Natural killer cell treated with Interleukin-12 subunit alpha and Interleukin-12 subunit beta and Interleukin-15 and Interleukin-18, amount 100 ng/mL, for 72 hours (primary cell): ENCODE measurements around the gene B4GALT1. TPM values are rescaled to one million over a fixed set of nuclear protein-coding genes. Genes with fewer than 3 reads are reported as not detected.
A peak's percentile ranks its signal among the peaks of the same experiment; 100 is the strongest.
"Not testable (repeated sequence)": the region's sequence is repeated elsewhere in the genome, so short reads cannot be mapped to it uniquely, and the experiment has no call there.

Experiments used
- ATAC-seq, 2 donors: fragments of 150-1000 bp; cut with Tn5 transposase in 1 of 2; sonication (Bioruptor Pico), chemical (Tn5 transposase) in 1 of 2; 2 replicates each; pipeline ENCODE4 v1.10.0; 2021
- DNase-seq: peaks from one replicate; pipeline ENCODE4 v3.0.0; 2022; ENCODE audit warnings: low spot score
- H3K27ac Mint-ChIP-seq, 2 donors: 1 replicate in 1 of 2; 2 replicates in 1 of 2; pipeline ENCODE4 v1.8.0; 2022; ENCODE audit warnings: mixed read lengths in 2 of 2, mild to moderate bottlenecking in 1 of 2, moderate library complexity in 1 of 2
- H3K27me3 Mint-ChIP-seq, 2 donors: 1 replicate in 1 of 2; 2 replicates in 1 of 2; pipeline ENCODE4 v1.8.0; 2022; ENCODE audit warnings: mixed read lengths in 2 of 2
- H3K36me3 Mint-ChIP-seq: one replicate; pipeline ENCODE4 v1.8.0; 2022; ENCODE audit warnings: mixed read lengths
- H3K4me1 Mint-ChIP-seq, 2 donors: 1 replicate in 1 of 2; 2 replicates in 1 of 2; pipeline ENCODE4 v1.8.0; 2022; ENCODE audit warnings: low read depth in 2 of 2, mixed read lengths in 2 of 2, mild to moderate bottlenecking in 1 of 2
- H3K4me3 Mint-ChIP-seq: one replicate; pipeline ENCODE4 v1.8.0; 2022; ENCODE audit warnings: mixed read lengths
- H3K9me3 Mint-ChIP-seq: 2 replicates; pipeline ENCODE4 v1.8.0; 2022; ENCODE audit warnings: mixed read lengths
- total RNA-seq, 2 donors: library from RNA; stranded (reverse); gene quantifications; one replicate each; pipeline ENCODE4 v1.2.3, GENCODE V29; 2022

The B4GALT1 gene
- total RNA-seq, 2 donors from 2014 or later = 51.4 to 90.6 TPM

DNA sequence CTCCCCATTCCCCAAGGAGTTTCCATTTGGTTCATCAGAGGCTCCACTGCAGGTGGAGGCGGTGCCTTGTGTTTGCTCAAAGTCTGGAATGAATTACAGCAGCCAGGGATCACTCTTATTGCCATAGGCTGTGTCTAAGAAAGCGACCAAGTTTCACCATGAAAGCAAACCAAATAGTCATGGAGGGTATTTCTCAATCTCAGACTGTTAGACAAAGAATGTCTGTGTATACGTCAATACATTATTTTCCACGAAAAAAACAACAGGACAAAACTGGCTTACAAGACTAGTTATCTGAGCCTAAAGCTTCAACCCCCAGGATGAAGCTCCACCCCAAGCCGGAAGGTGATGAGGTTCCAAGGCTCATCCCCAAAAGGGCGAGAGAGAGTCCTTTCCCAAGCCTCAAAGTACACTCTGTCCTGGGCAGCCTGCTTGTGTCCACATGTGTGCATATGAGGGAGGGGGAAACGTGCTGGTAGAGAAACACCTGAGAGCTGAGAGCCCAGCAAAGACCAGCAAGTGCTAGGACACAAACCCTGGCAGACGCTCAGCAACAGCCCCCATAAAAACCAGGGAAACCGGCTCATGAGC, 4.3 kb downstream of the B4GALT1 start:
- H3K27ac Mint-ChIP-seq = peak overlapping the region; percentile 97
- H3K27me3 Mint-ChIP-seq = no peaks in the 10 kb centered on the region
- H3K9me3 Mint-ChIP-seq = no peaks in the 10 kb centered on the region
- H3K4me3 Mint-ChIP-seq = peak overlapping the region; percentile 70
- peaks cover 79 to 88% of the 10 kb centered on the region in 2 donors for H3K4me1 Mint-ChIP-seq
- DNase-seq = no peak
- no peak for ATAC-seq
- H3K36me3 Mint-ChIP-seq = no peaks in the 10 kb centered on the region

DNA sequence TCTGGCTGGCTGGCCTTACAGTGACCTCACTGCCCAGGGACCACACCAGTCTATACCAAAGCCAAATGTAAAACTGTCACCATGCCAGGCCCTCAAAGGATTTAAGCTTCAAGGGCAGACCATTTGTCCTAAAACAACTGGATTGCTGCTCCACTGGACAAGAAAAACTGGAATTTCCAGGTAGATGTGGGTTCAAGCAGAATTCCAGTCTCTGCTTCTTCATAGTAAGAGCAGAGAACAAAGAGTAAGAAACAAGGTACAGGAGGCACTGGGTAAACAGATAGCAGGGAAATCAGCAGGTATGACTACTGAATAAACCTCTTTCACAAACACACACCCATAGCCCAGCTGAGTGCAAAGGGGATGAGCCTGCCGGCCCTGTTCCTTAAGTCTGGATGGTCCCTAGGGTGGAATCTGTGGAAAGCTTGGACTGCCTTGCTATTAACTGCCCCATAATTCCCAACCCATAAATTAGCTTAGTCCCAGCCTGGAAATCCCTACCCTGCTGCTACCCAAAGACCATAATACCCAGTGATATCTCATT, 5.5 kb downstream of the B4GALT1 start:
- H3K27me3 Mint-ChIP-seq = no peaks in the 10 kb centered on the region
- peak overlapping the region; percentile 70 for H3K4me3 Mint-ChIP-seq
- no peaks in the 10 kb centered on the region for H3K9me3 Mint-ChIP-seq
- ATAC-seq = no peak
- H3K4me1 Mint-ChIP-seq = peaks cover 81 to 90% of the 10 kb centered on the region in 2 donors
- no peaks in the 10 kb centered on the region for H3K36me3 Mint-ChIP-seq
- peak overlapping the region; percentile 97 for H3K27ac Mint-ChIP-seq
- DNase-seq = no peak

DNA sequence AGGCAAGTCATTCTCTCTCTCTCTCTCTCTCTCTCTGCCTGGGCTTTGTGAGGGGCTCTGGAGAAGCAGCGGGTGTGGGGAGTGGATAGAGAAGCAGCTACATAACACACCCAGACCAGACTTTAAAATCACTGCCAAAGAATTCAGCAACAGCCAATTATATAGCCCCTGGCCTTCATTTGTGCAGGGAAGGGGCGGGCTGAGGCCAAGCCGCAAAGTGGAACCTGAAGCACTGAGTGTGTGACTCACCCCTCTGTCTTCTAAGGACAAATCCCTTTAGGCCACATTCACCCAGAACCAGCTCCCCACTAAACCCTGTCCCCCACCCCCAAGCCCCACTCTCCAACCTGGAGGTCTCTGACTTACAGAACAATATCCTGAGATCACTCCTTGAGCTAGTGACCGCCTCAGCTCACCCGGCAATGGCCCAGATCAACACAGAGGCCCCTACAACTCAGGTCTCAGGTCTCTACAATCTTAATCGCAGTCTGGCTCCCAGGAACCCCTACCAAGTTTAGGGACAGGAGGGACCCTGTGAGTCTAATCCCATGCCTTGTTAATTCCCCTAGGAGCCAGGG, 6.0 kb downstream of the B4GALT1 start:
- peak overlapping the region; percentile 97 for H3K27ac Mint-ChIP-seq
- DNase-seq = peak; percentile 74
- H3K27me3 Mint-ChIP-seq = no peaks in the 10 kb centered on the region
- H3K9me3 Mint-ChIP-seq = no peaks in the 10 kb centered on the region
- no peaks in the 10 kb centered on the region for H3K36me3 Mint-ChIP-seq
- peak in 1 of 2 donors; percentile 57 for ATAC-seq
- peaks cover 83 to 90% of the 10 kb centered on the region in 2 donors for H3K4me1 Mint-ChIP-seq
- peak overlapping the region; percentile 70 for H3K4me3 Mint-ChIP-seq

DNA sequence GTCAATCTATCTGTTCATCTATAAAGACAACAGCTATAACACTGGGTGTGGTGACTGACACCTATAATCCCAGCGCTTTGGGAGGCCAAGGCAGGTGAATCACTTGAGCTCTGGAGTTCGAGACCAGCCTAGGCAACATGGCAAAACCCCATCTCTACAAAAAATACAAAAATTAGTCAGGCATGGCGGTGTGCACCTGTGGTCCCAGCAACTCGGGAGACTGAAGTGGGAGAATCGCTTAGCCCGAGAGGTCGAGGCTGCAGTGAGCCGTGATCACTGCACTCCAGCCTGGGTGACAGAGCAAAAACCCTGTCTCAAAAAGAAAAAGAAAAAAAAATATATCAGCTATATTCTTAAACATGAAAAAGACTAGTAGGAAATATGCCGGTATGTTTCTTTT, 6.7 kb downstream of the B4GALT1 start:
- H3K4me1 Mint-ChIP-seq = peaks cover 82 to 89% of the 10 kb centered on the region in 2 donors
- H3K27me3 Mint-ChIP-seq, H3K9me3 Mint-ChIP-seq, DNase-seq, H3K36me3 Mint-ChIP-seq, ATAC-seq: not testable (repeated sequence)
- H3K4me3 Mint-ChIP-seq = peak overlapping the region; percentile 70
- peak overlapping the region; percentile 97 for H3K27ac Mint-ChIP-seq

DNA sequence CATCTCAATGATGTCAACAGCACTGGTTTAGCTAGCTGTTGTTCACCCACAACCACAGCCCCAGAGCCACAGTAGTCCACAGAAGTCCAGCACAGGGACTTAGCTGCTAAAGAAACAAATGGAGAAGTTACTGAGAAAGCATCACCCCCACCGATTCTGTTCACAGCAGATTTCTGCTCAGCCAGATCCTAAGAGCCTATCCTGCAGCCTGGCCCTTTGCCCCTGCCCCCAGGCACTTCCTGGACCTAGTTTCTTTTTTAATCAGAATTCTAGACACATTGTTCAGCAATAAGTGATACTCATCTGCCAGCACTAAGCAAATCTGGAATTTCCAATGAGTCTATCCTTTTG, 7.4 kb downstream of the B4GALT1 start:
- peaks cover 83 to 90% of the 10 kb centered on the region in 2 donors for H3K4me1 Mint-ChIP-seq
- H3K36me3 Mint-ChIP-seq = no peaks in the 10 kb centered on the region
- peak; percentile 82 to 89 for ATAC-seq
- no peaks in the 10 kb centered on the region for H3K9me3 Mint-ChIP-seq
- H3K27me3 Mint-ChIP-seq = no peaks in the 10 kb centered on the region
- H3K27ac Mint-ChIP-seq = peak overlapping the region; percentile 97
- H3K4me3 Mint-ChIP-seq = peak overlapping the region; percentile 70
- peak; percentile 89 for DNase-seq

DNA sequence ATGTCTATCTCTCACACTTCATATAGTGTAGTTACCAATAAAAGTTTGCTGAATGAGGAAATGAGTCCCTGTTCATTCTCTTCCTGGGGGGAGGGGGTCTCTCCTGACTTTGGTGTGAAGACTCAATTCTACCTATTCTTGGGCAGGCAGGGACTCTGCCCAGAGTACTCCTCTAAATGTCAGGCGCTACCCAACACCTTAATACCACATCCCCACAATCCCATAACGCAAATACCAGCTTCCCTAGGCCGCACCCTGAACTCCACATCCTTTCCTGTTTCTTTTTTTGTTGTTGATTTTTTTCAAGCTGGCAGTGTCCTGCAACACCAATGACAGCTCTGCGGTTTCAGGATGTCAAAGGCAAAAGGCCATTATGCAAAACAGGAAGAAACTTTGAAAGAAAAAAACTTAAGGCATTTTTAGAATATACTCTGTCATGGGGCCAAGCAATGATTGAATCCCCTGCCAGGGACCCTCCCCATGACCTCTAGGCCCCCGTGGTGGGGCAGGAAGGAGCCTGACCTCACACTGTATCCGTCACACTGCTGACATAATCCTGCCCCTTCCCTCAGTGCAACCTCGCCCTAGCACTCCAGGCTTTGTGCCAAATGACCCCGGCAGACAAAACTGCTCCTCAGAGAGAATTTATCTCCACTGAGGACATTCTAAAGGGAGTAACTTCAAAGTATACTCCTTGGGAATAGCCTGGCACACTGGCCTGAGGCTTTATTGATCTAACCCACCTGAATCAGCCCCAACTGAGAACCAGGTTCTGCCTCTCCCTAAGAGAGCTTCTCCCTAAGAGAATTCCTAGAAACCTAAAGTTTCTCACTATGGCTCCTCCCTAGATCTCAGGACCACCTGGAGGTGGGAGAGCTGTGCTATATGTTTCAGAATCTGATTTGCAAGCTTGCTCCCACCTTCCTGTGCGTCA, 8.0 kb downstream of the B4GALT1 start:
- DNase-seq (no peak), ATAC-seq (peak; percentile 67 to 71)
- H3K36me3 Mint-ChIP-seq = no peaks in the 10 kb centered on the region
- H3K9me3 Mint-ChIP-seq = no peaks in the 10 kb centered on the region
- H3K27me3 Mint-ChIP-seq = no peaks in the 10 kb centered on the region
- peaks cover 85 to 90% of the 10 kb centered on the region in 2 donors for H3K4me1 Mint-ChIP-seq
- H3K27ac Mint-ChIP-seq = peak overlapping the region; percentile 97
- peak overlapping the region; percentile 70 for H3K4me3 Mint-ChIP-seq

DNA sequence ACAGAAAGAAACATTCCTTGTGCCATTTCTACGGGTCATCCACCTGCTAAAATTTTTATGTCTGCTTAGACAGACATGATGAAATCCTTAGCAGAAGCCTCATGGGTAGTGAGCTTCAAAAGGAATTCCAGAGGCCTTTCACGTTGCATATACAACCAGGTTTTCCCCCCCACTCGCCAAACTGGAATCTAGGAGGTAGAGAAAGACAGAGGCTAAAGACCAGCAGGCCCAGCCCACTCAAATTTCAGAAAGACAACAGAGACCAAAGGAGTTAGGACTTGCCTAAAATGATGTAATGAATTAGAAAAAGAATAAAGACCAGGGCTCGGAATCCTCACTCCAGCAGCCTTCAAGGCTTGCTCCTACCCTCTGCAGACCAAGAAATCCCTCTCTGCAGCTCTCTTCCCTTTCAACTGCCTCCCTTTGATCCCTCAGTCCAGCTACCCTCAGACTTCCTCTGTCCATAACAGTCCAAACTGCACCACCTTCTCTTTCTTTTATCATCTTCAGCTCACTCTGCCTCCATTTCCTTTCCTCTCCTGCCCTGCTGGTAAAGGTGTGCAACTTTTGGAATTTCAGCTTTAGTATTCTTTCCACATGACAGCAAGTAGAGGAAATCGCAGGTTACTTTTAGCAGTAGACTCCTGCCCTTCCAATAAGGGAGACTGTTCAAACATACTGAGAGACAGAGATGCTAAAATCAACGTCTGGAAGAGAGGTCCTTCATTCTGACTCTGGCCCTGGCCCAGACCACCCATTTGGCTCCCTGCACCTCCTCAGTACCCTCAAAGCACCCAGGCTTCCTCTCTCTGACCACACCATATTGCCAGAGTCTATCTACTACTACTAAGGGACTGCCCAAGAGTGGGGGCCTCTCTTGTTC, 8.9 kb downstream of the B4GALT1 start:
- Mint-ChIP-seq H3K4me1 (peaks cover 83 to 90% of the 10 kb centered on the region in 2 donors), H3K36me3 (no peaks in the 10 kb centered on the region), H3K27ac (peak overlapping the region; percentile 97), H3K27me3 (no peaks in the 10 kb centered on the region), H3K4me3 (peak overlapping the region; percentile 70), H3K9me3 (no peaks in the 10 kb centered on the region)
- ATAC-seq = peak; percentile 4 to 28
- no peak for DNase-seq

DNA sequence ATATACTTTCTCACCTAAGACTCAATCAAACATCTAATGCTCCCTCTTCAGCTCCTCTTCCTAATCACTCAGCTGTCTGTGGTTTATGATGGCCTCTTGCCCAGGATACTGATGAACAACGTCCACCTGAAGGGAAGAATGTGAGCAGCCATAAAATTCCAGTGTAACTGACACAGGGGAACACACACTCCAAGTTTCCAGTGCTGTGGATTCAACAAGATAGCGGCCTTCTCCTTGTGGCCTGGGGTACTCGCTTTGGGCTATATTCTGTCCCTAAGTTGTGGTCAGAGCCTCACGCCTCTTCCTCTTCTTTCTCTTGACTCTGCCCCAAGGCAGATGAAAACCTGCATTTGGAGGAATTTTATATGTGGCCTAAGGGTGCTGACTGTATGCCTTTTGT, 11.7 kb downstream of the B4GALT1 start:
- H3K27me3 Mint-ChIP-seq = no peaks in the 10 kb centered on the region
- DNase-seq (no peak), ATAC-seq (no peak)
- H3K9me3 Mint-ChIP-seq = no peaks in the 10 kb centered on the region
- H3K27ac Mint-ChIP-seq = peak overlapping the region; percentile 79 to 97
- H3K4me1 Mint-ChIP-seq = peaks cover 80 to 90% of the 10 kb centered on the region in 2 donors
- H3K36me3 Mint-ChIP-seq = no peaks in the 10 kb centered on the region
- peak overlapping the region; percentile 9 for H3K4me3 Mint-ChIP-seq

DNA sequence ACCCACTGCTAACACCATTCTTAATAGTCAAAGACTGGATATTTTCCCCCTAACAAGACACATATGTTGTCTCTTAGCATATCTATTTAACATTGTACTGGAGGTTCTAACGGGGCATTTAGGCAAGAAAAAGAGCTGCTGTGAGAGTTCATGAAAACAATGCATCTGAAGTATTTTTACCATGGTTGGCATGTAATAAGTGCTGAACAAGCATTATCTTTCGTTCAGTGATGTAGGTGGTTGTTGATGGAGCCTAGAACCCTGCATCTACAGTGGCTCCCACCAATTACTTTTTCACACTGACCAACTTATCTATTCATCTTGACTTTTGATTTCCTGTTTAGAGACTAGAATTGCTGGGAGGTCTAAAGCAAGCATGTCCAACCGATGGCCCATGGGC, 12.8 kb downstream of the B4GALT1 start:
- no peak for DNase-seq
- no peak for ATAC-seq
- Mint-ChIP-seq H3K27me3 (no peaks in the 10 kb centered on the region), H3K36me3 (no peaks in the 10 kb centered on the region), H3K4me1 (peaks cover 80 to 83% of the 10 kb centered on the region in 2 donors), H3K27ac (peak overlapping the region; percentile 79 to 97), H3K9me3 (no peaks in the 10 kb centered on the region), H3K4me3 (peak overlapping the region; percentile 50)

DNA sequence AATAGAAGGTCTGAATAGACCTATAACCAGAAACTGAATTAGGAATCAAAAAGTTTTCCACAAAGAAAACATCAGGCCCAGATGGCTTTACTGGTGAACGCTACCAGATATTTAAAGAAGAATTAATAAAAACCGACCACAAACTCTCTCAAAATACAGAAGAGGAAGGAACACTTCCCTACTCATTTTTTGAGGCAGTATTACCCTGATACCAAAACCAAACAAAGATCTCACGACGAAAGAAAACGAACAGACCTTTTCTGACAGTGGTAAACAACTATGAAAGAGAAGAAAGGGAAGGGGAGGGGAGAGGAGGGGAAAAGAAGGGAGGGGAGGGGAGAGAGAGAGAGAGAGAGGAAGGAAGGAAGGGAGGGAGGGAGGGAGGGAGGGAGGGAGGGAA, 13.5 kb downstream of the B4GALT1 start:
- Mint-ChIP-seq H3K27me3 (no peaks in the 10 kb centered on the region), H3K4me3 (peak overlapping the region; percentile 50), H3K36me3 (no peaks in the 10 kb centered on the region), H3K9me3 (no peaks in the 10 kb centered on the region), H3K27ac (peak overlapping the region; percentile 79 to 97), H3K4me1 (peaks cover 76 to 79% of the 10 kb centered on the region in 2 donors)
- DNase-seq (no peak), ATAC-seq (no peak)

DNA sequence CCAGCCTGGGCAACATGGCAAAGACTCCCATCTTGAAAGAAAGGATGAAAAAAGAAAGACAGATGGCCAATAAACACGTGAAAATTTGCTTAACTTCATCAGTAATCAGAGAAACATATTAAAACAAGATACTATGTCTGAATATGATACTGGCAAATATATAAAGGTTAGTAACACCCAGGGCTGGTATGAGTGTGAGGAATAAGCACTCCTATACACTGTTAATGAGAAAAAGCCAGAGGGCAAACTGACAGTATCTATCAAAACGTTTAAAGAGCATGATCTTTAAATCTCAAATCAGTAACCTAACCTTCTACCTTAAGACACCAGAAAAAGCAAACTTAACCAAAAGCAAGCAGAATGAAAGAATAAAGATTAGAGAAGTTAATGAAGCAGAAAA, 14.1 kb downstream of the B4GALT1 start:
- DNase-seq (no peak), ATAC-seq (no peak)
- no peaks in the 10 kb centered on the region for H3K36me3 Mint-ChIP-seq
- H3K27ac Mint-ChIP-seq = peak overlapping the region; percentile 79 to 97
- H3K4me1 Mint-ChIP-seq = peaks cover 75 to 79% of the 10 kb centered on the region in 2 donors
- H3K9me3 Mint-ChIP-seq = no peaks in the 10 kb centered on the region
- no peaks in the 10 kb centered on the region for H3K27me3 Mint-ChIP-seq
- peak overlapping the region; percentile 50 for H3K4me3 Mint-ChIP-seq

DNA sequence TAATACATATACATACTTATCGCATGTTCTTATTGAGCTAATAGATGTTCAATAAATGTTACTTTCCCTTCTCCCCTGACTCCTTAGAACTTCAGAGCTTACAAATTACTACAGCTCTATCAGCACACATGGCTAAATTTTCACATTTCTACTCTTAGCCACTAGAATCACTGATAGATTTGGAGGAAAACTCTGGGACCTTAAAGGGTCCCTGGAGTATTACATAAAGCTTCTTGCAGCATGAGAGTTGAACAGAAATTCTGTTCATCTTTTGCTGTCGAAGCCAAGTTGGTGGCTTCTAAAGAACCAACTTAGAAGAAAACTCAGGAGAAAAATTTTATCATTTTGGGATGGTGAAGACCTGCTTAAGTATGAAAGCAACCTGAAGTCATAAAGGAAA, 15.5 kb downstream of the B4GALT1 start:
- H3K27me3 Mint-ChIP-seq = no peaks in the 10 kb centered on the region
- peaks cover 75 to 80% of the 10 kb centered on the region in 2 donors for H3K4me1 Mint-ChIP-seq
- no peak for ATAC-seq
- H3K9me3 Mint-ChIP-seq = no peaks in the 10 kb centered on the region
- H3K27ac Mint-ChIP-seq = peak overlapping the region; percentile 79 to 97
- H3K4me3 Mint-ChIP-seq = peak overlapping the region; percentile 67
- no peak for DNase-seq
- no peaks in the 10 kb centered on the region for H3K36me3 Mint-ChIP-seq

DNA sequence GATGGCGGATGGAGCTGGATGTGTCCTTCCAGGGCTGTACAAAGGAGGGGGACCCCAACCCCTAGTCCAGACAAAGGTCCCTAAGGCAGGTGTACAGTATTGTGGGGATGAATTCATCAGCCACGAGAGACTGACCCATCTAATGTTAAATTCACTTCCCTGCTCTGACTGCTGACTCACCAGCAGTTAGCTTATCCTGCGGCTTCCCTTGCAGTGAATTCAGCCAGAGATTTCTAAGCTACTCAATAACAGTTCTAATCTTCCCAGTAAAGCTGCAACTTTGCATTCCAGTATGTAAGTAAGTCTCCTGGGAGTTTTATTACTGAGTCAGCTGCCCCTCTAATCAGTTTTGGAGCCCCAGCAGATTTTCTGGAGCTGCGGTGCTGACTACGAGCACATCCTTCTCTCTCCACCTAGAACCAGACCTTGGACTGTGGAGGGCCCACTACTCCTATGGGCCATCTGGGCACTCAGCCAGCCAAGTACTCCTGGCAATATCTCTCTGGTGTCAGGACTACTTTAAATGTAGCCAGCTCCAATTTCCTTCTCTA, 16.1 kb downstream of the B4GALT1 start:
- peak overlapping the region; percentile 67 for H3K4me3 Mint-ChIP-seq

More for the DNA sequence above, 16.1 kb downstream of the B4GALT1 start:
- Mint-ChIP-seq H3K4me1 (peaks cover 74 to 80% of the 10 kb centered on the region in 2 donors), H3K27ac (peak overlapping the region; percentile 79 to 97), H3K27me3 (no peaks in the 10 kb centered on the region), H3K36me3 (no peaks in the 10 kb centered on the region), H3K9me3 (no peaks in the 10 kb centered on the region)
- ATAC-seq = peak; percentile 54 to 65
- DNase-seq = no peak
